ENCODE measurements around the gene COL23A1.

DNA sequence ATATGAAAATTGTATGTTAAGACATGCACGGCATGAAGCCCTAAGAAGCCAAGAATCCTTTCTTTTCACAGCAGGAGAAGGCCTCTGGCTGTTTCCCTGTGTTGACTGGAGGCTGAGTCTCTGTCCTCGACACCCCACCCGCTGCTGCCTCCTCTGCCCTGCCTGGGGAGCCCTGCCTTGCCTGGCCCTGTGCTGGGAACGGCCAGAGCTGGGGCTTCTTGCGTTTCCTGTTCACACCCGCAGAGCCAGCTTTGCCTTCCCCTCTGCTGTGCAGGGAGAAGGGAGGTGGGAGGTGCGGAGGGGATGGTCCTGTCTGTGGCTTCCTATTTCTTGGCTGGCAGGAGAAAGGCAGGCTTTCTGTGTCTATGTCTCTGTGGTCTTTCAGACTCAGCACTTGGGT lies 396.2 kb downstream of the COL23A1 start:
- TF ChIP-seq, protein P1, sequence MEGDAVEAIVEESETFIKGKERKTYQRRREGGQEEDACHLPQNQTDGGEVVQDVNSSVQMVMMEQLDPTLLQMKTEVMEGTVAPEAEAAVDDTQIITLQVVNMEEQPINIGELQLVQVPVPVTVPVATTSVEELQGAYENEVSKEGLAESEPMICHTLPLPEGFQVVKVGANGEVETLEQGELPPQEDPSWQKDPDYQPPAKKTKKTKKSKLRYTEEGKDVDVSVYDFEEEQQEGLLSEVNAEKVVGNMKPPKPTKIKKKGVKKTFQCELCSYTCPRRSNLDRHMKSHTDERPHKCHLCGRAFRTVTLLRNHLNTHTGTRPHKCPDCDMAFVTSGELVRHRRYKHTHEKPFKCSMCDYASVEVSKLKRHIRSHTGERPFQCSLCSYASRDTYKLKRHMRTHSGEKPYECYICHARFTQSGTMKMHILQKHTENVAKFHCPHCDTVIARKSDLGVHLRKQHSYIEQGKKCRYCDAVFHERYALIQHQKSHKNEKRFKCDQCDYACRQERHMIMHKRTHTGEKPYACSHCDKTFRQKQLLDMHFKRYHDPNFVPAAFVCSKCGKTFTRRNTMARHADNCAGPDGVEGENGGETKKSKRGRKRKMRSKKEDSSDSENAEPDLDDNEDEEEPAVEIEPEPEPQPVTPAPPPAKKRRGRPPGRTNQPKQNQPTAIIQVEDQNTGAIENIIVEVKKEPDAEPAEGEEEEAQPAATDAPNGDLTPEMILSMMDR (IDR thresholded peaks at IDR 0.05; ENCODE audit: poor library complexity): no peak
- TF ChIP-seq EZH2 (IDR thresholded peaks at IDR 0.05; ENCODE audit: borderline replicate concordance): no peak
- TF ChIP-seq EZH2phosphoT487 (IDR thresholded peaks at IDR 0.05; ENCODE audit: low read depth, severe bottlenecking, unreplicated experiment): no peak

Data from hepatocyte (in vitro differentiated cells).